Hematopoietic multipotent progenitor cell treated with erythropoietin and hydrocortisone succinate and interleukin-3 and kit ligand, for 17 days (in vitro differentiated cells): ENCODE data around the gene TBC1D16.

Experiments used
- DNase-seq: peaks from one replicate; pipeline ENCODE4 v3.0.0-alpha.2; 2015; ENCODE audit warnings: low spot score

Gene TBC1D16

GRCh38 chr17:80035687-80035936, at the start of gene TBC1D16:
TSS of gene TBC1D16 (minus strand) at chr17:80035872. CDS start at chr17:80013547, 22,325 bp downstream.
- DNase-seq = no peak

GRCh38 chr17:80084773-80085172, 49.1 kb upstream of the TBC1D16 start:
- no peak for DNase-seq

GRCh38 chr17:80083136-80083661, 47.5 kb upstream of the TBC1D16 start:
- no peak for DNase-seq

GRCh38 chr17:80082403-80083135, 46.9 kb upstream of the TBC1D16 start:
- DNase-seq = peak; percentile 42

GRCh38 chr17:80081596-80081995, 45.9 kb upstream of the TBC1D16 start:
- DNase-seq = no peak

- no peak for DNase-seq
These were observed 44.4 kb upstream of the TBC1D16 start for GRCh38 chr17:80080081-80080480.

GRCh38 chr17:80072410-80072809, 36.7 kb upstream of the TBC1D16 start:
- no peak for DNase-seq

GRCh38 chr17:80071116-80071841, 35.6 kb upstream of the TBC1D16 start:
- DNase-seq = no peak

- DNase-seq = no peak
These were observed 34.9 kb upstream of the TBC1D16 start for GRCh38 chr17:80070375-80071115.

GRCh38 chr17:80068301-80069222, 32.9 kb upstream of the TBC1D16 start:
- no peak for DNase-seq

- no peak for DNase-seq
These were observed 31.8 kb upstream of the TBC1D16 start for GRCh38 chr17:80067393-80067986.

GRCh38 chr17:80065478-80066170, 30.0 kb upstream of the TBC1D16 start:
- DNase-seq = no peak

GRCh38 chr17:80064696-80065095, 29.0 kb upstream of the TBC1D16 start:
- DNase-seq = no peak

- DNase-seq = no peak
These were observed 28.3 kb upstream of the TBC1D16 start for GRCh38 chr17:80063830-80064585.

- DNase-seq = no peak
These were observed 25.7 kb upstream of the TBC1D16 start for GRCh38 chr17:80061421-80061820.

- no peak for DNase-seq
These were observed 25.0 kb upstream of the TBC1D16 start for GRCh38 chr17:80060644-80061043.

GRCh38 chr17:80058311-80058955, 22.8 kb upstream of the TBC1D16 start:
- DNase-seq = no peak

- no peak for DNase-seq
These were observed 19.9 kb upstream of the TBC1D16 start for GRCh38 chr17:80055597-80055996.

- DNase-seq = no peak
These were observed 17.4 kb upstream of the TBC1D16 start for GRCh38 chr17:80053102-80053501.
